DMS153 treated with DMSO at 0.1 percent for 48 hours (cell line): Measurements from ENCODE around the gene GMNN.

ENCODE experiments used
- DNase-seq: peaks from one replicate; lab custom pipeline; 2025; ENCODE audit not compliant: unreplicated experiment; lab: John Stamatoyannopoulos, UW

Gene GMNN

GRCh38 chr6:24799541-24799915 lies 24.8 kb downstream of the GMNN start:
- DNase-seq, result no peak

DNA sequence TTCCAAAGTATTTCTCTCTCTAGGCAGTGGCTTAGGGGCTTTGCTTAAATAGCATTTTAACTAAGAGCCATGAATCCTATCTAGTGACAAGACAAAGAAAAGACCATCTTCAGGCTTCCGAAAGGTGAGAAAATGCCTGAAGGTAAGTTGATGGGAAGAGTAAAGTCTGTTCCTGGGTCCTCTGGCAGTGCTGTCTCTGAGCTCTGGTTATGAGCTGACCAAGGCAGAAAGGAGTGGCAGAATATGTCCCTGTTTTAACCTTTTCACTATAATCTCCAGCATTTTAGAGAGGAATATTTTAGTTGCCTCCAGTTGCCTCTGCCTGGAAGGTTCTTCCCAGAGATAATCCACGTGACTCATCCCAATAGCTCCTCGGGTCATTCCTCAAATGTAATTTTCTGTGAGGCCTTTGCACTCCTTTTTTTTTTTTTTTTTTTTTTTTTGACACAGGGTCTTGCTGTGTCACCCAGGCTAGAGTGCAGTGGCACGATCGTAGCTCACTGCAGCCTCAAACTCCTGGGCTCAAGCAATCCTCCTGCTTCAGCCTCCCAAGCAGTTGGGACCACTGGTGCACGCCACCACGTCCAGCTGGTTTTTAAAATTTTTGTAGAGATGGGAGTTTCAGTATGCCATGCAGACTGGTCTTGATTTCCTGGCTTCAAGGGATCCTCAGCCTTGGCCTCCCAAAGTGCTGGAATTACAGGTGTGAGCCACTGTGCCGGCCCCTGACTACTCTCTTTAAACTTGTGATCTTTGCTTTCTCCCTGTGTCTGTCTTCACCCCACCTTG lies 27.7 kb downstream of the GMNN start:
- no peak for DNase-seq

DNA sequence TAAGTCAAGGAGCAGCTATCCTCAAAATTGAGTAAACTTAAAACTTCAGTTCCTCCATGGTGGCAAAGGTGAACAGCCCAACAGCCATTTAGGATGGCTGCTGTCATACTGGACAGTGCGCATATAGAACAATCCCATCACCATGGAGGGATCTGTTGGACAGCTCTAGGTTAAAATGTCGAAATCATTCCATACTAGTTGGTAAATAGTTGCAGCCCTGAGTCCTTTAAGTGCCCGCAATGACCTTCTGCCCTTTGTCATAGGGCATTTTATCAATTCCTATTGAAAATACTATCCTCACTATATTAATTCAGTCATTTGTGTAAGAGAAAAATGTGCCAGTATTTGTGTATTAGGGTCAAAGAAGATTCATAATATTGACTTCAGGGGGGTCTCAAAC lies 32.8 kb downstream of the GMNN start:
- DNase-seq, result no peak

DNA sequence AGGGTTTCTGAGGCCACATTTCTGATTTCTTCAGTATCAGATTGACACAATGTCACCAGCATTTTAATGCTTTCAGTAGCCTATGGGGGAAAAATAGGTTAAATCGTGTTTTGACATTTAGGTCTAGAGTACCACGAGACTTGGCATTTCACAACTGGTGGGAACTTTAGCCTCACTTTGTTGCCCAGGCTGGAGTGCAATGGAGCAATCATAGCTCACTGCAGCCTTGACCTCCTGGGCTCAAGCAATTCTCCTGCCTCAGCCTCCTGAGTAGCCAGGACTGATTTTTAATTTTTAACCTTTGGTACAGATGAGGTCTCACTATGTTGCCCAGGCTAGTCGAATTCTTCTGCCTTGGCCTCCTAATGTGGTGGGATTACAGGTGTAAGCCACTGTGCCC lies 35.0 kb downstream of the GMNN start:
- DNase-seq, result no peak

DNA sequence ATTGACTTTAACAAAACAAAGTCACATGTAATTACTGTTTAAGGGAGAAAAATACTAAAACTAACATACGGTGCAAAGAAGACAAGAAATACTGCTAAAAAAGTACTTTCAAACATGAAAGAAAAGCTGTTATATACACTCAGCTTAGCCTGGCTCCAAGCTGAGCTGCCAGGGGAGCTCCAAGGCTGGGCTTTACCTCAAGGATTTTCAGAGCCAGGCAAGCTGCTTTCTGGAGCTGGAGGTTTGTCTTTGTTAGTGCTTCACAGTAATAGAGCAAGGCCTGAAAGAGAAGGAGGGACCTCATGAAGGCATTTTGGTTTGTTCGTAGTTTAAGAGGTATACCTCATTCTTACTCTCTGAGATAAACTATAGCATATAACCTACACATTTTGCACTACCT lies 43.6 kb downstream of the GMNN start:
- no peak for DNase-seq

DNA sequence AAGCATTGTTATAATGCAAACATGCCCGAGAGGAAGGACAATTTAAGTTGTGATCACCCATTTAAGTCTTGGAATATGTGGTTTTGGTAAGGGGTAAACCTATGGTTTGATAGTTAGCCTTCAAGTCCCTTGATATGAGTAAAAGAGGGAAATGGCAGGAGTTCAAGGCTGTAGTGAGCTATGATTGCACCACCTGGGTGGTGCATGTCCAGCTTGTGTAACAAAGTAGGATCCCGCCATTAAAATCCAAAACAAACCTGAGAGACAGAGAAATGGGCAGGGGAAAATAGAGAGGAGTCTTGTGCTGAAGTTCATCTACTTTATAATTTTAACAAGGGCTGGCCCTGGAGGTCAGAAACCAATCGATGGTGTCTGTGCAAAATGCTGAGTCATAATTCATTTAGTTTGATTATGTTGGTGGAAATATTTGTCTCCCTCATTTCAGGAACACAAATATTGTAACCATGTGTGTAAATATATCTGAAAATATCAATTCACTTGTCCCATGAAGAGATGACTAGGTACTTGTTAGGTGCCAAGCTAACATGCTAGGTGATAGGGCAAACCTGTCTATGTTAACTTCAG lies 47.2 kb downstream of the GMNN start:
- DNase-seq, result no peak

DNA sequence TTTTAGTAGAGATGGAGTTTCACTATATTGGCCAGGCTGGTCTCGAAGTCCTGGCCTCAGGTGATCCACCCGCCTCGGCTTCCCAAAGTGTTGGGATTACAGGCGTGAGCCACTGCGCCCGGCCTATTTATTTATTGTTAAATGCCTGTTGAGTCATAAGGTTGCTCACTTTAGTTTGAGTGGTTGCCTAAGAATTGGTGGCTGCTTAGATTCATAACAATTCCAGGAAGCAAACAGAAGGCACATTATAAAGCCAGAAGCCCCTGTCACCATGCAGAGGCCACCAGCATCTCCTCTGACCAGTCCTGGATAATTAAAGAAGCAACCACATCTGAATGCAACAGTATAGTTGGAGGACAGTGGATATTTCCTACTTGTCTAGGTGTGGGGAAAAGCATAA lies 48.0 kb downstream of the GMNN start:
- no peak for DNase-seq

- no peak for DNase-seq
Measured at GRCh38 chr6:24823185-24823584, 48.4 kb downstream of the GMNN start.

GRCh38 chr6:24824142-24824938 lies 49.6 kb downstream of the GMNN start:
- no peak for DNase-seq

- DNase-seq, result no peak
Measured at GRCh38 chr6:24825130-24825630, 50.4 kb downstream of the GMNN start.

DNA sequence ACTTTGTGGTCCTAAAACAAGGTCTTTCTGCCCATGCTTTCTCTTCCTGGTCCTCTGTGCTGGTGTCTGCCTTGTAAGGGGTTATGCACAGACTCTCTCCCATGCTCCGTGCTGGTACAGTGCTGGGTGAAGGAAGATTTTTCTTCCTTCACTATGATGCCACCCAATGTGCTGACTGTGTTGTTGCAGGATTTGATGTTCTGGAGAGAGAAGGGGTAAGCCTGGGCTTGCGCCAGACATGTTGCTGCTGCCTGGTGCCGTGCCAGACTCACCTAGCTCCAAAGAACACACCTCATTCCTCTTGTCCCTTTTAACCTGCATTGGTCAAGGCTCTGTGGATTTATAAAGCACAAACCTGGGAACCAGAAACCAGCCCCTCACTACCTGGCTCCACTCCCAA lies 52.4 kb downstream of the GMNN start:
- no peak for DNase-seq

GRCh38 chr6:24827970-24828369 lies 53.2 kb downstream of the GMNN start:
- no peak for DNase-seq

DNA sequence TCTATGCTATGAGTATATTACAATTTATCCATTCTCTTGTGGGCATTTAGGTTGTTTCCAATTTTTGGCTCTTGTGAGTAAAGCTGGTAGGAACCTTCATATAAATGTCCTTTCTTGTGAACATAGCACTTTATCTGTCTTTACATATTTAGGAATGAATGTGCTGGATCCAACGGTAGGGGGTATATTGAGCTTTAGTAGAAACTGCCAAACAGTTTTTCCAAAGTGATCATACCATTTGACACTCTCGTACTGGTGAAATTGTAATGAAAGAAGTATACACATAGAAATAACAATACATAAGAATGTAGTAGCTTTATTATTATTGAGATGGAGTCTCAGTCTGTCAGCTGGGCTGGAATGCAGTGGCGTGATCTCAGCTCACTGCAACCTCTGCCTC lies 54.9 kb downstream of the GMNN start:
- DNase-seq, result no peak

GRCh38 chr6:24831771-24832716 lies 57.3 kb downstream of the GMNN start:
- DNase-seq, result no peak

DNA sequence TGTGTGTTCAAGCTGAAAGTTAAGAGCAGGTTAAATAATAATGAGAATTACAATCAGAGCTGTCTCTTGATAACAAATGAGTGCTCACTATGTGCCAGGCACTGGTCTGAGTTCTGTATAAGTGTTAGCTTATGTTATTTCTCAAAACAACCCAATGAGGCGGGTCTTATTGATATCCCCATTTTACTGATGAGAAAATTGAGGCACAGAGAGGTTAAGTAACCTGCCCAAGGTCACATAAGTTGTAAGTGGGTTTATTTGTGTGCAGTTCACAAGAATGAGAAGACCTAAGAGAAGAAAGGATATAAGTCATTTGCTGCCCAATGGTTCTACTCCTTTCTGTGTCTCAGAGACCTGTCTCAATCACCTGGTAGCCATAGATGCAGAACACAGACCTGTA lies 58.1 kb downstream of the GMNN start:
- DNase-seq, result no peak

GRCh38 chr6:24833711-24834386 lies 59.1 kb downstream of the GMNN start:
- no peak for DNase-seq
